K562 (cell line): ENCODE data around the gene GPR108. TPM values are rescaled to one million over a fixed set of nuclear protein-coding genes. Genes with fewer than 3 reads are reported as not detected.

Experiments
- CTCFL ChIP-seq: IDR thresholded peaks from 2 replicates; pipeline ENCODE4 v1.6.1; 2011; ENCODE audit warnings: borderline replicate concordance, low read depth, mild to moderate bottlenecking, moderate library complexity, low read length; ENCODE audit not compliant: insufficient read depth, poor library complexity, severe bottlenecking
- HNRNPK ChIP-seq: fragments of 200-400 bp; formaldehyde crosslinking; IDR thresholded peaks from one replicate; pipeline ENCODE4 v1.6.1; 2018; ENCODE audit warnings: mild to moderate bottlenecking, low read depth, low read length; ENCODE audit not compliant: poor library complexity, severe bottlenecking
- KLF16 ChIP-seq: IDR thresholded peaks from 2 replicates; pipeline ENCODE4 v1.6.1; 2016; ENCODE audit warnings: antibody characterized with exemption
- L3MBTL2 ChIP-seq: fragments of 450-650 bp; IDR thresholded peaks from 2 replicates; pipeline ENCODE4 v1.6.1; 2016; ENCODE audit warnings: mild to moderate bottlenecking, moderate library complexity
- MBD1 ChIP-seq: fragments of 250-450 bp; sonication (Bioruptor Pico); IDR thresholded peaks from 2 replicates; pipeline ENCODE4 v1.8.0; 2022; ENCODE audit warnings: inconsistent platforms
- MLLT1 ChIP-seq, 2 experiments: fragments of 450-650 bp; IDR thresholded peaks; 2 replicates each; pipeline ENCODE4 v1.6.1; 2016
- MYNN ChIP-seq, 2 experiments: sonication (generic); formaldehyde crosslinking in 1 of 2; IDR thresholded peaks; 2 replicates each; pipeline versions ENCODE4 v1.5.0 to v1.6.1; 2016 to 2020; ENCODE audit warnings: antibody characterized with exemption in 1 of 2, missing genetic modification reagents in 1 of 2
- POLR2A ChIP-seq: fragments of 450-650 bp; conservative IDR thresholded peaks from 2 replicates; pipeline ENCODE4 v1.6.1; 2016
- POLR3G ChIP-seq: IDR thresholded peaks from 2 replicates; pipeline ENCODE4 v1.6.1; 2011; ENCODE audit not compliant: insufficient read length, insufficient replicate concordance; ENCODE audit errors: extremely low read depth
- ZBTB1 ChIP-seq: sonication (generic); formaldehyde crosslinking; IDR thresholded peaks from 2 replicates; pipeline ENCODE4 v1.8.1; 2023; ENCODE audit warnings: missing genetic modification reagents, low read depth, mild to moderate bottlenecking, borderline replicate concordance
- ZBTB5 ChIP-seq: fragments of 450-650 bp; IDR thresholded peaks from 2 replicates; pipeline ENCODE4 v1.6.1; 2017; ENCODE audit warnings: antibody characterized with exemption
- ZFX ChIP-seq: sonication (generic); formaldehyde crosslinking; IDR thresholded peaks from 2 replicates; pipeline ENCODE4 v1.8.0; 2022; ENCODE audit warnings: mild to moderate bottlenecking, missing genetic modification reagents, moderate library complexity
- ZNF143 ChIP-seq: sonication (generic); formaldehyde crosslinking; IDR thresholded peaks from 2 replicates; pipeline ENCODE4 v1.9.0; 2022; ENCODE audit warnings: mild to moderate bottlenecking, missing genetic modification reagents
- ZNF586 ChIP-seq: fragments of 450-650 bp; formaldehyde crosslinking; conservative IDR thresholded peaks from 2 replicates; pipeline ENCODE4 v1.4.0; 2020; ENCODE audit warnings: mild to moderate bottlenecking, moderate library complexity
- polyA plus RNA-seq, 8 experiments: library from polyadenylated mRNA; depleted of rRNA in 4 of 8; stranded (reverse) in 5 of 8; unstranded in 3 of 8; fragments of >200 nt; fragmentation: Nextera tagmentation in 2 of 8; fragmentation: Illumina TruSeq in 1 of 8; extraction: Ambion mirVana in 2 of 8; extraction: Trizol in 1 of 8; gene quantifications; 2 replicates each; pipeline versions ENCODE4 v1.2.1 to v1.2.3, GENCODE V29; 2011 to 2014; ENCODE audit warnings: inconsistent platforms in 1 of 8, missing spikeins in 1 of 8
- total RNA-seq, 7 experiments: library from RNA; depleted of rRNA in 6 of 7; stranded (reverse); fragments of >200 nt in 6 of 7; fragmentation: Illumina TruSeq in 2 of 7; extraction: Trizol in 2 of 7; gene quantifications; 2 replicates each; pipeline versions ENCODE4 v1.2.1 to v1.2.3, GENCODE V29; 2011 to 2021; ENCODE audit warnings: low replicate concordance in 1 of 7

The GPR108 gene
- total and polyA plus RNA-seq, 9 of the 15 experiments (the other 6 are each of a cell fraction or from before 2014, with no cell fraction given), result 2.4 to 33.2 (median 24.4) TPM

GRCh38 chr19:6740589-6741343 is 3.4 kb upstream of the GPR108 start (continued):
- TF ChIP-seq CTCFL (no peak), KLF16 (no peak), ZNF586 (CRISPR knock-in tag) (no peak), ZFX (CRISPR knock-in tag) (no peak), POLR2A (peak; percentile 47; the same call in 1 of the 2 replicates), L3MBTL2 (no peak), ZNF143 (no peak), POLR3G (no peak), HNRNPK (no peak), MLLT1 (IDR thresholded peaks at IDR 0.05) (no peak), MBD1 (CRISPR knock-in tag) (no peak), ZBTB1 (CRISPR knock-in tag) (no peak), ZBTB5 (no peak), MYNN (IDR thresholded peaks at IDR 0.05) (no peak), MYNN (CRISPR knock-in tag; IDR thresholded peaks at IDR 0.05) (no peak)
